ENCODE measurements around the gene IFNB1.

The IFNB1 gene

GRCh38 chr9:21070171-21070571 is 7.6 kb downstream of the IFNB1 start:
- peak; percentile 87 for DNase-seq (ENCODE audit: low read depth)

GRCh38 chr9:21060919-21061561 is 16.7 kb downstream of the IFNB1 start:
- peak; percentile 51 for DNase-seq (ENCODE audit: low read depth)

- DNase-seq (ENCODE audit: low read depth) = no peak
Measured at GRCh38 chr9:21056931-21057330, 20.8 kb downstream of the IFNB1 start.

DNA sequence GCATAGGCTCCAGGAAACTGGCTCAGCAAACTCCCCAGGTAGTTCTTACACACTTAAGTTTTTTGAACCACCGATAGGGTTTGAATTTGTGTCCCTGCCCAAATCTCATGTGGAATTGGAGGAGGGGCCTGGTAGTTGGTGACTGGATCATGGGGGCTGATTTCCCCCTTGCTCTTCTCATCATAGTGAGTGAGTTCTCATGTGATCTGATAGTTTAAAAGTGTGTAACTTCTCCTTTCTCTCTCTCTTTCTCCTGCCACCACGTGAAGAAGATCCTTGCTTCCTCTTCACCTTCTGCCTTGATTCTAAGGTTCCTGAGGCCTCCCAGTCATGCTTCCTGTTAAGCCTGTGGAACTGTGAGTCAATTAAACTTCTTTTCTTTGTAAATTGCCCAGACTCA is 23.9 kb downstream of the IFNB1 start:
- DNase-seq (ENCODE audit: low read depth) = no peak

DNA sequence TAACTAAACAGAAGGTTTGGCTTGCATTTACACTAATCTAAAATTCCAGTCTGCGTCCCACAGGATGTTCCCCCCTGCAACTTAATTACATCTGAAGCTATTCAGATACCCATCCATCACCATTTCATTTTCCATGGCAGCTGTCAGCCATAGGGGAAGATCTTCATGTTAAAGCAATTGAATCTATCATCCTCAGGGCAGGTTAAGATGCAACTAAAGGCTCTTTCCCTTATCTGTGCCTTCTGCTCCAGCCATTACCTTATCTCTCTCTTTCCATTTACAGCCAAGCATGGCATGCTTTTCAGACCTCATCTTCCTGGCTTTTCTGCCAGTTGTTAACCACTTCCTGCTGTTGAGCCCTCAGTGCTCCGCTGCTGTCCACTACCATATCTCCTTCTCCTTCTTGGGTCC is 30.5 kb downstream of the IFNB1 start:
- no peak for DNase-seq (ENCODE audit: low read depth)

- no peak for DNase-seq (ENCODE audit: low read depth)
Measured at GRCh38 chr9:21043841-21044240, 33.9 kb downstream of the IFNB1 start.

GRCh38 chr9:21042466-21042865 is 35.3 kb downstream of the IFNB1 start:
- DNase-seq (ENCODE audit: low read depth) = no peak

- DNase-seq (ENCODE audit: low read depth) = no peak
Measured at GRCh38 chr9:21039302-21039701, 38.4 kb downstream of the IFNB1 start.

- DNase-seq (ENCODE audit: low read depth) = no peak
Measured at GRCh38 chr9:21037278-21037677, 40.5 kb downstream of the IFNB1 start.

- no peak for DNase-seq (ENCODE audit: low read depth)
Measured at GRCh38 chr9:21031808-21032183, 45.9 kb downstream of the IFNB1 start.

DNA sequence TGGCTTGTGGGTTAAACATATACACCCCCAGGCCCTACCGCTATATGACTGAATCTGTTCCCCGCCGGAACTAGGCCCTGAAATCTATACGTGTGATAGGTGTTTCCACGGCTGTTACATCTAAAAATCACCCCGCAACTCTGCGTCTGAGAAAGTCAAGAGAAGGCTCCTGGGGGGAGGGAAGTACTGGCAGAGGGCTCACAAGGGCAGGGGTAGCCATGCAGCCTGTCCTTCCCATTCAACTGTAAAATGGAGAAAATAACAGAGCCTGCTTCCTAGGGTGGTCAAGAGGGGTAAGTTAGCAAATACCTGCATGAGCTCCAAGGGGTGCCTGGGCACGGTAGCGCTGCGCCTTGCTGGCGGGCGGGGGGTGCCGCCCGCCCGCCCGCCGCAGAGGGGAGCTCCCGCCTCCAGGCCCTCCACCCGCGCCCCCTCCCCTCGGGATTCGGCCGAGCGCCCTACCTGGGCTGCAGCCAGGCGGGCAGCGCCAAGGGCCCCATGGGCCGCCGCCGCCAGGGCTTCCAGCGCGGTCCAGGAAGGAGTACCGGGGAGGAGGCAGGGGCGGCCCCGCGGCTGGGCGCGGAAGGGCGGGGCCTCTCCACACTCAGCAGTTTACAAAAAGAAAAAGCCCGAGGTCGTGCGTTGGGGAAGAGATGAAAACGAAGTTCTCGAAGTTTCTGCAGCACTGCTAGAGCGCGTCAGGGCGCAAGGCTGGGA is 46.5 kb downstream of the IFNB1 start, which contains the start of gene HACD4:
TSS of gene HACD4 (minus strand) at position 550 of the 717 bp plus-strand sequence. CDS start at position 500, 50 bp downstream.
- no peak for DNase-seq (ENCODE audit: low read depth)

- peak; percentile 56 for DNase-seq (ENCODE audit: low read depth)
Measured at GRCh38 chr9:21030389-21031035, 47.2 kb downstream of the IFNB1 start.

- no peak for DNase-seq (ENCODE audit: low read depth)
Measured at GRCh38 chr9:21029661-21030060, 48.1 kb downstream of the IFNB1 start.

DNA sequence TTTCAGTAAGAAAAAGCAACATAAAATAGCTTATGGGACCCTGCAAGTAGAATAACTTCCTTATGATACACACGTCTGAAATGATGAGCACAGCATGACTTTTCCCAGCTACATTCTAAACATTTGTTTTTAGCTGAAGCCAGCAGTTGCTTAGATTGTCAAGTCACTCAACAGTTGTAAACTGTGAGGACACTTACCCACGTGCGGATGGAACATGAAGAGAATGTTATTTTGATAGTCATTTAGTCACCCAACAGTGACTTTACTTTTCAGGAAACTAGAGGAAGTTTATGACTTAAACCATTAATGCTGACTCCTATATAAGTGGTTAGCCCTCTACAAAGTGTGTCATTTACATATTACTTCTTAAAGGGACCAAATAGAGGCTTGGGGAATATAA is 49.3 kb downstream of the IFNB1 start:
- no peak for DNase-seq (ENCODE audit: low read depth)

GRCh38 chr9:21027295-21027694 is 50.4 kb downstream of the IFNB1 start:
- no peak for DNase-seq (ENCODE audit: low read depth)

Measured in GM04503 (cell line).